HepG2 (cell line): ENCODE measurements around the gene EFCAB13. TPM values are rescaled to one million over a fixed set of nuclear protein-coding genes. Genes with fewer than 3 reads are reported as not detected.
A peak's percentile ranks its signal among the peaks of the same experiment; 100 is the strongest.

Experiments used
- AGO1 ChIP-seq: fragments of 200-400 bp; formaldehyde crosslinking; IDR thresholded peaks from 2 replicates; pipeline ENCODE4 v1.6.1; 2017; ENCODE audit warnings: mild to moderate bottlenecking, low read depth, low read length, moderate library complexity; ENCODE audit not compliant: poor library complexity, severe bottlenecking
- BRCA1 ChIP-seq: sonication (generic); formaldehyde crosslinking; IDR thresholded peaks from 2 replicates; pipeline ENCODE4 v1.4.0; 2020; ENCODE audit warnings: missing genetic modification reagents
- ESRRA ChIP-seq: sonication (generic); formaldehyde crosslinking; IDR thresholded peaks from 2 replicates; pipeline ENCODE4 v1.5.1; 2020; ENCODE audit warnings: mild to moderate bottlenecking, low read depth, missing genetic modification reagents
- FOXO1 ChIP-seq: sonication (generic); formaldehyde crosslinking; IDR thresholded peaks from 2 replicates; pipeline ENCODE4 v1.4.0; 2020; ENCODE audit warnings: missing genetic modification reagents
- GFI1 ChIP-seq: sonication (generic); formaldehyde crosslinking; IDR thresholded peaks from 2 replicates; pipeline ENCODE4 v1.5.0; 2020; ENCODE audit warnings: missing genetic modification reagents, mild to moderate bottlenecking, borderline replicate concordance
- HDAC2 ChIP-seq: sonication (generic); formaldehyde crosslinking; IDR thresholded peaks from 2 replicates; pipeline ENCODE4 v1.4.0; 2020; ENCODE audit warnings: missing genetic modification reagents
- MAZ ChIP-seq, 2 experiments: sonication (generic) in 1 of 2; formaldehyde crosslinking in 1 of 2; IDR thresholded peaks; 2 replicates each; pipeline versions ENCODE4 v1.5.0 to v1.6.1; 2012 to 2020; ENCODE audit warnings: low read depth in 2 of 2, mild to moderate bottlenecking in 2 of 2, borderline replicate concordance in 1 of 2, improper control_type of control experiment in 1 of 2, low read length in 1 of 2, missing genetic modification reagents in 1 of 2, moderate library complexity in 1 of 2
- PRPF4 ChIP-seq: fragments of 200-400 bp; formaldehyde crosslinking; IDR thresholded peaks from 2 replicates; pipeline ENCODE4 v1.6.1; 2016; ENCODE audit warnings: low read length, low read depth; ENCODE audit not compliant: poor library complexity, severe bottlenecking
- RAD21 ChIP-seq: fragments of 450-650 bp; formaldehyde crosslinking; IDR thresholded peaks from 2 replicates; pipeline ENCODE4 v1.5.0; 2020; ENCODE audit warnings: mild to moderate bottlenecking
- RBM39 ChIP-seq: fragments of 200-400 bp; formaldehyde crosslinking; IDR thresholded peaks from one replicate; pipeline ENCODE4 v1.6.1; 2018; ENCODE audit warnings: antibody characterized with exemption, mild to moderate bottlenecking, low read depth, low read length; ENCODE audit not compliant: poor library complexity, severe bottlenecking
- SATB2 ChIP-seq: sonication (generic); formaldehyde crosslinking; IDR thresholded peaks from 2 replicates; pipeline ENCODE4 v1.5.0; 2020; ENCODE audit warnings: missing genetic modification reagents
- SMC3 ChIP-seq: IDR thresholded peaks from 2 replicates; pipeline ENCODE4 v1.6.1; 2011; ENCODE audit warnings: low read length, improper control_type of control experiment
- SP1 ChIP-seq, 2 experiments: fragments of 450-650 bp in 1 of 2; sonication (generic) in 1 of 2; formaldehyde crosslinking in 1 of 2; IDR thresholded peaks; 2 replicates each; pipeline versions ENCODE4 v1.4.0 to v1.6.1; 2016 to 2020; ENCODE audit warnings: missing genetic modification reagents in 1 of 2
- ZBTB7A ChIP-seq: sonication (generic); formaldehyde crosslinking; IDR thresholded peaks from 2 replicates; pipeline ENCODE4 v1.8.0; 2022; ENCODE audit warnings: mild to moderate bottlenecking, missing genetic modification reagents
- ZFP90 ChIP-seq: sonication (generic); formaldehyde crosslinking; IDR thresholded peaks from 2 replicates; pipeline ENCODE4 v1.8.0; 2022; ENCODE audit warnings: missing genetic modification reagents, mild to moderate bottlenecking, inconsistent platforms, borderline replicate concordance
- ZKSCAN5 ChIP-seq: sonication (generic); formaldehyde crosslinking; IDR thresholded peaks from 2 replicates; pipeline ENCODE4 v1.5.1; 2020; ENCODE audit warnings: mild to moderate bottlenecking, missing genetic modification reagents
- ZNF296 ChIP-seq: sonication (generic); formaldehyde crosslinking; conservative IDR thresholded peaks from 2 replicates; pipeline ENCODE4 v1.5.0; 2020; ENCODE audit warnings: mild to moderate bottlenecking, missing genetic modification reagents
- ZNF644 ChIP-seq: IDR thresholded peaks from 2 replicates; pipeline ENCODE4 v1.6.1; 2016; ENCODE audit warnings: low read depth
- ZNF670 ChIP-seq: sonication (generic); formaldehyde crosslinking; IDR thresholded peaks from 2 replicates; pipeline ENCODE4 v1.8.0; 2022; ENCODE audit warnings: mild to moderate bottlenecking, missing genetic modification reagents, borderline replicate concordance
- ZSCAN20 ChIP-seq: sonication (generic); formaldehyde crosslinking; IDR thresholded peaks from 2 replicates; pipeline ENCODE4 v1.4.0; 2020; ENCODE audit warnings: missing genetic modification reagents, mild to moderate bottlenecking, borderline replicate concordance
- polyA plus RNA-seq, 8 experiments: library from polyadenylated mRNA; depleted of rRNA in 3 of 8; stranded (reverse) in 7 of 8; unstranded in 1 of 8; fragments of >200 nt; fragmentation: Illumina TruSeq in 4 of 8; extraction: Trizol in 4 of 8; gene quantifications; 2 replicates each; pipeline versions ENCODE4 v1.2.1 to v1.2.3, GENCODE V29; 2011 to 2016; ENCODE audit warnings: low read depth in 4 of 8, missing spikeins in 1 of 8, mixed read lengths in 1 of 8; ENCODE audit not compliant: insufficient read depth in 1 of 8
- total RNA-seq, 5 experiments: library from RNA; depleted of rRNA; stranded (reverse); fragments of >200 nt; fragmentation: Illumina TruSeq; extraction: Trizol; gene quantifications; 2 replicates each; pipeline ENCODE4 v1.2.3, GENCODE V29; 2016; ENCODE audit warnings: low read depth in 1 of 5
- TF ChIP-seq, protein P1 (sequence below): sonication (generic); formaldehyde crosslinking; IDR thresholded peaks from 2 replicates; pipeline ENCODE4 v1.8.1; 2023; ENCODE audit warnings: mild to moderate bottlenecking, missing genetic modification reagents, borderline replicate concordance
- TF ChIP-seq, protein P2 (sequence below): sonication (generic); formaldehyde crosslinking; IDR thresholded peaks from 2 replicates; pipeline ENCODE4 v1.4.0; 2020; ENCODE audit warnings: missing genetic modification reagents, borderline replicate concordance
- TF ChIP-seq, protein P3 (sequence below): sonication (generic); formaldehyde crosslinking; IDR thresholded peaks from 2 replicates; pipeline ENCODE4 v1.8.0; 2022; ENCODE audit warnings: missing genetic modification reagents, mild to moderate bottlenecking, inconsistent platforms, borderline replicate concordance

Gene EFCAB13
- total and polyA plus RNA-seq, 2 of the 13 experiments (the other 11 are each of a cell fraction or from before 2014, with no cell fraction given): 0.22 to 0.71 TPM

DNA sequence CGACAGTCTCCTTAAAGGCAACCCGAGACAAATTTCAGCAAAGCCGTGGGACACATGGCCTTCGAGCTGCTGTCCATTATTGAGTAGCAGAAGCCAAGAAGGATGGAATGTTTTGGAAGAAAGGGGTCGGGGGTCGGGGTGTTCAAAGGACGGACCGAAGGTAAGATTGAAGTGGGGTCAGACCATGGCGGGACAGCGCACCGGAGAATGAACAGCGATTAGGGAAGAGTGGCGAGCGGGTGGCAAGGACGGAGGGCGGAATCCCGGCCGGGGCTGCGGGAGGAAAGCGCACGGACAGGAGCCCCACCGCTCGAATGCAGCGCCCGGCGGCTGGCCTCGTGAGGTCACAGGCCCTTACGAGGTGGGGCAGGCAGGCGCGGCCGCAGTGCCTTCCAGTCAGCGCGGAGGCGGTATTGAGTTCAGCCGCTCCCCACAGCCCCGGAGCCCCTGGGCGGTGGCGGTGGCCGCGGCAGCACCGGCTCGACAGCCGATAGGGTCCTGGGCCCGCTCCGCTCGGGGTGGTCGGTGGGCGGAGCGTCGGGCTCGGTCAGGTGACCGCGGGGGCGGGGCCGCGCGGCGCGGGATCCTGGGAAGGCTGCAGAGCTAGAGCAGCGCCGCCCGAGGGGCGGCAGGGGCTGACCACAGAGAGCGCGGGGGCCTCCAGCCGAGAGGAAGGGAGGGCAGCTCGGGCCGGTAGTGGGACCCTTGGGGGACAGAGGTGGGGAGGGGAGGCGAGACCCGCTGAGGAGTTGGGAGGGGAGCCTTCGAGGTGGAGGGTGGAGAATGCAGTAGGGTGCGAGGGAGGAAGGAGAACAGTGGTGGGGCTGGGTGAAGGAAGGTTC lies at the start of gene EFCAB13 (continued):
- TF ChIP-seq ZSCAN20 (CRISPR knock-in tag) (0 out of 2 replicates have a peak, but pooled peaks have one; percentile 56), SP1 (IDR thresholded peaks at IDR 0.05) (no peak), SP1 (CRISPR knock-in tag; IDR thresholded peaks at IDR 0.05) (peak; percentile 95), ESRRA (CRISPR knock-in tag) (peak; percentile 70), PRPF4 (no peak), RBM39 (peak; percentile 77), SMC3 (no peak), GFI1 (CRISPR knock-in tag) (peak; percentile 73; the same call in 1 of the 2 replicates), ZNF670 (CRISPR knock-in tag) (peak; percentile 65; the same call in 1 of the 2 replicates), AGO1 (peak; percentile 34), ZNF296 (CRISPR knock-in tag) (peak; percentile 92; the same call in 1 of the 2 replicates), ZKSCAN5 (CRISPR knock-in tag) (no peak), BRCA1 (no peak), ZNF644 (0 out of 2 replicates have a peak, but pooled peaks have one; percentile 6), HDAC2 (CRISPR knock-in tag) (no peak), ZFP90 (peak; percentile 84; the same call in 1 of the 2 replicates), MAZ (IDR thresholded peaks at IDR 0.05; ENCODE audit: borderline replicate concordance, low read depth, low read length) (0 out of 2 replicates have a peak, but pooled peaks have one; percentile 43), MAZ (CRISPR knock-in tag; IDR thresholded peaks at IDR 0.05; ENCODE audit: low read depth) (peak; percentile 98; the same call in 1 of the 2 replicates), FOXO1 (CRISPR knock-in tag) (peak; percentile 66; the same call in 1 of the 2 replicates), RAD21 (peak; percentile 58), ZBTB7A (peak; percentile 91), SATB2 (no peak)
- TF ChIP-seq, protein P1, sequence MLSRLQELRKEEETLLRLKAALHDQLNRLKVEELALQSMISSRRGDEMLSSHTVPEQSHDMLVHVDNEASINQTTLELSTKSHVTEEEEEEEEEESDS (CRISPR knock-in tag): peak; percentile 93; the same call in 1 of the 2 replicates
- TF ChIP-seq, protein P2, sequence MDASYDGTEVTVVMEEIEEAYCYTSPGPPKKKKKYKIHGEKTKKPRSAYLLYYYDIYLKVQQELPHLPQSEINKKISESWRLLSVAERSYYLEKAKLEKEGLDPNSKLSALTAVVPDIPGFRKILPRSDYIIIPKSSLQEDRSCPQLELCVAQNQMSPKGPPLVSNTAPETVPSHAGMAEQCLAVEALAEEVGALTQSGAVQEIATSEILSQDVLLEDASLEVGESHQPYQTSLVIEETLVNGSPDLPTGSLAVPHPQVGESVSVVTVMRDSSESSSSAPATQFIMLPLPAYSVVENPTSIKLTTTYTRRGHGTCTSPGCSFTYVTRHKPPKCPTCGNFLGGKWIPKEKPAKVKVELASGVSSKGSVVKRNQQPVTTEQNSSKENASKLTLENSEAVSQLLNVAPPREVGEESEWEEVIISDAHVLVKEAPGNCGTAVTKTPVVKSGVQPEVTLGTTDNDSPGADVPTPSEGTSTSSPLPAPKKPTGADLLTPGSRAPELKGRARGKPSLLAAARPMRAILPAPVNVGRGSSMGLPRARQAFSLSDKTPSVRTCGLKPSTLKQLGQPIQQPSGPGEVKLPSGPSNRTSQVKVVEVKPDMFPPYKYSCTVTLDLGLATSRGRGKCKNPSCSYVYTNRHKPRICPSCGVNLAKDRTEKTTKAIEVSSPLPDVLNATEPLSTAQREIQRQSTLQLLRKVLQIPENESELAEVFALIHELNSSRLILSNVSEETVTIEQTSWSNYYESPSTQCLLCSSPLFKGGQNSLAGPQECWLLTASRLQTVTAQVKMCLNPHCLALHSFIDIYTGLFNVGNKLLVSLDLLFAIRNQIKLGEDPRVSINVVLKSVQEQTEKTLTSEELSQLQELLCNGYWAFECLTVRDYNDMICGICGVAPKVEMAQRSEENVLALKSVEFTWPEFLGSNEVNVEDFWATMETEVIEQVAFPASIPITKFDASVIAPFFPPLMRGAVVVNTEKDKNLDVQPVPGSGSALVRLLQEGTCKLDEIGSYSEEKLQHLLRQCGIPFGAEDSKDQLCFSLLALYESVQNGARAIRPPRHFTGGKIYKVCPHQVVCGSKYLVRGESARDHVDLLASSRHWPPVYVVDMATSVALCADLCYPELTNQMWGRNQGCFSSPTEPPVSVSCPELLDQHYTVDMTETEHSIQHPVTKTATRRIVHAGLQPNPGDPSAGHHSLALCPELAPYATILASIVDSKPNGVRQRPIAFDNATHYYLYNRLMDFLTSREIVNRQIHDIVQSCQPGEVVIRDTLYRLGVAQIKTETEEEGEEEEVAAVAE (CRISPR knock-in tag): no peak
- TF ChIP-seq, protein P3, sequence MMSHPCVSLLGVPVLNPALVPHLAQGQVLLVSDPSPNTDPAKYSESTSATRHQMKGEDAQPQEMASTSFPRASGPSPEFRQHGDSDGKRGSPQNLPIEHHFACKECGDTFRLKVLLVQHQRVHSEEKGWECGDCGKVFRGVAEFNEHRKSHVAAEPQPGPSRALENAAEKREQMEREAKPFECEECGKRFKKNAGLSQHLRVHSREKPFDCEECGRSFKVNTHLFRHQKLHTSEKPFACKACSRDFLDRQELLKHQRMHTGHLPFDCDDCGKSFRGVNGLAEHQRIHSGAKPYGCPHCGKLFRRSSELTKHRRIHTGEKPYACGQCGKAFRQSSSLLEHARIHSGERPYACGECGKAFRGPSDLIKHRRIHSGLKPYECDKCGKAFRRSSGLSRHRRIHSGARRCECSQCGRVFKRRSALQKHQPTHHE (CRISPR knock-in tag): peak; percentile 75; the same call in 1 of the 2 replicates
